DMS153 treated with DMSO at 0.1 percent for 48 hours (cell line): Measurements from ENCODE around the gene IL13.

ENCODE experiments used
- DNase-seq: peaks from one replicate; lab custom pipeline; 2025; ENCODE audit not compliant: unreplicated experiment; lab: John Stamatoyannopoulos, UW

The IL13 gene

DNA sequence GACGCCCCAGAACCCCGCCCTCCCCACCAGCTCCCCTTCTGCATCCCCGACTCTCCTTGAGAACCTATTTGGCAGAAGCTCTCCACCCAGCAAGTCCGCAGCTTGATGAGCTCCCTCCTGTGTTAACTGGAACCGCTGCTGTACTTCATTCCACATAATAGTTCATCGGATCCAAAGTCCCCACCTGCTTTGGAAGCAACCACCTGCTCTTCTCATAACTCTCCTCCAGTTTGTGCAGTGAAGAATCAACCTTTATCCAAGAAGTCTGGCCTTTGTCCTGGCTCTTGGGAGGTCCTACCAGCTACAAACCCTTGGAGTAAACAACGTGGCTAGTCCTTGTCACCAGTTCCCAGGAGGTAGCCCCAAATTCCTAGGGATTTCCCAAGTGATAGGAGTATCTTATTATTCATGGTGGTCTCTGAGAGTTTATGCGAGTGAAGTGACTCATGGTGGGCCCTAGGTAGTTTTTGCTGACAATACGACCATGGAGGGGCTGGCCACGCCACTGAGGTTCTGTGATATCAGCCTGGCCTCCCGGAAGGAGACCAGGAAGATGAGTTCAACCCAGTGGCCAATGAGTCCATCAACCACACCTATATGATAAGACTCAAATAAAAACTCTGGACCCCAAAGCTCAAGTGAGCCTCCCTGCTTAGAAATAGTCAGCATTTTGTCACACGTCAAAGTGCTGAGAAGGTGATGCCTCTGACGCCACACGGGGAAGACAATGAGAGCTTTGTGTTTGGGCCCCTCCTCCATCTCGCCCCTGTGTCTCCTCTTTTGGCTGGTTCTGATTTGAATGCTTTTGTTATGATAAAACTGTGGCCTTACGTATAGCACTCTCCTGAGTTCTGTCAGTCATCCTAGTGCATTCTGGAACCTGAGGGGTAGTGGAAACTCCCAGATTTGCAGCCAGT is 12.3 kb downstream of the IL13 start:
- DNase-seq, result no peak

DNA sequence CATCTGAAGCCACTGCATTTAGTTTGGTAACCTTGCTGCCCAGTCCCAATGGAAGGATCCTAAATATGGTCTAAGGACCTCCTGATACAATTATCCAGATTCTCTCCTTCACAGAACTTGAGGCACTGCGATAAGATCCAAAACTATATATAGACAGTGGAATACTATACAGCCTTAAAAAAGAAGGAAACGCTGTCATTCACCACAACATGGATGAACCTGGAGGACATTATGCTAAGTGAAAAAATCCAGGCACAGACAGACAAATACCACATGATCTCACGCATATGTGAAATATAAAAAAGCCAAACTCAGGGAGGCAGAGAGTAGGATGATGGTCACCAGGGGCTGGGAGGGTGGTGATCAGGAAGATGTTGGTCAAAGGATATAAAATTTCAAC is 13.0 kb downstream of the IL13 start:
- no peak for DNase-seq

DNA sequence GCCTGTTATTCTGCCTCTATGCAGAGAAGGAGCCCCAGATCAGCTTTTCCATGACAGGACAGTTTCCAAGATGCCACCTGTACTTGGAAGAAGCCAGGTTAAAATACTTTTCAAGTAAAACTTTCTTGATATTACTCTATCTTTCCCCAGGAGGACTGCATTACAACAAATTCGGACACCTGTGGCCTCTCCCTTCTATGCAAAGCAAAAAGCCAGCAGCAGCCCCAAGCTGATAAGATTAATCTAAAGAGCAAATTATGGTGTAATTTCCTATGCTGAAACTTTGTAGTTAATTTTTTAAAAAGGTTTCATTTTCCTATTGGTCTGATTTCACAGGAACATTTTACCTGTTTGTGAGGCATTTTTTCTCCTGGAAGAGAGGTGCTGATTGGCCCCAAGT is 15.5 kb downstream of the IL13 start:
- no peak for DNase-seq

DNA sequence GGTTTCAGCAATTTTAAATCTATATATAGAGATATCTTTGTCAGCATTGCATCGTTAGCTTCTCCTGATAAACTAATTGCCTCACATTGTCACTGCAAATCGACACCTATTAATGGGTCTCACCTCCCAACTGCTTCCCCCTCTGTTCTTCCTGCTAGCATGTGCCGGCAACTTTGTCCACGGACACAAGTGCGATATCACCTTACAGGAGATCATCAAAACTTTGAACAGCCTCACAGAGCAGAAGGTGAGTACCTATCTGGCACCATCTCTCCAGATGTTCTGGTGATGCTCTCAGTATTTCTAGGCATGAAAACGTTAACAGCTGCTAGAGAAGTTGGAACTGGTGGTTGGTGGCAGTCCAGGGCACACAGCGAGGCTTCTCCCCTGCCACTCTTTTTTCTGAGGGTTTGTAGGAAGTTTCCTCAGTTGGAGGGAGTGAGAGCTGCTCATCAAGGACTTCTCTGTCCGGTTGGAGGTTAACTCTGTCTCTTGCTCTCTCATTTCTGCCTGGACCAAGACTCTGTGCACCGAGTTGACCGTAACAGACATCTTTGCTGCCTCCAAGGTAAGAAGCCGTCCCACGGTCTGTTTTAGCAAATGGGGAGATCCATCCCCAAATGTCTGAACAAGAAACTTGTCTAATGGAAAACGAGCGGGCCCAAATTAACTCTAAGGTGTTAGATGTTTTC is 16.1 kb downstream of the IL13 start, which contains the start of gene IL4:
IL4 (plus strand) TSS at position 51 of the 692 bp plus-strand sequence; CDS start at position 113, 62 bp downstream.
- DNase-seq, result no peak

DNA sequence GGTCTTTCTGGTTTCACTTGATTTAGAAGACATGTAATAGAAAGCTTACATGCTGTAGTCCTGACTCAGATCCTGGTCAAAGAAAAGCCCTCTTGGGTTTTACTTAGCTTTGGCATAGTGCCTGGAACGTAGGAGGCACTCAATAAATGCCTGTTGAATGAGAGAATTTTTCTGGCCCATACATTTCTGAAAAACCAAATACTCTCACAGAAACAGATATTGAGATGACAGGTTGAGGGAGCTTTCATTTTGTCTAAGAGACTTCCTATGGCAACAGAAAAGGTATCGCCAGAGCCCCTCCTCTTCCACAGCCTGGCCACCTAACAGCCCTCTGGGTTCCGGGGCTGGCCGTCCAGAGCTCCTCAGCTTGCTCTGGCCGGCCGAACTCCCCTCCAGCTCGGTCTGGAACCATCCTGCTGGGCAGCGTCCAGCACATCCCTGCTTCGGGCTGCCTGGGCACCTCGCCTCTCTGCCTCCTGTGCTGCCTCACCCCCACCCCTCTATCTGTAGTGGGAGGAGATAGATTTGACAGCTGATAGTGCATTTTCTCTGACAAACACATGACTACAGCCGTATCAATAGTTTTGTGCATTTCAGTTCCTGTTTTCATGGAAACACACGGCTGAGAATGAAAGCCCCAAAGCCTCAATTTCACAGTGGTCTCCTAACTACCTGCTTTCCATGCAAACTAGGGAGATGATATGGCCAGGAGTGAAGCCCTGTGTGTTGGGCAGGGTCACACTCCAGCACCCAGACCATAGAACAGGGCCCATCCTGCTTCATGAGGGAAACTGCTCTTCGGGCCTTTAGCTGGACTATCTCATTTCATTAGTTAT is 16.9 kb downstream of the IL13 start:
- no peak for DNase-seq

DNA sequence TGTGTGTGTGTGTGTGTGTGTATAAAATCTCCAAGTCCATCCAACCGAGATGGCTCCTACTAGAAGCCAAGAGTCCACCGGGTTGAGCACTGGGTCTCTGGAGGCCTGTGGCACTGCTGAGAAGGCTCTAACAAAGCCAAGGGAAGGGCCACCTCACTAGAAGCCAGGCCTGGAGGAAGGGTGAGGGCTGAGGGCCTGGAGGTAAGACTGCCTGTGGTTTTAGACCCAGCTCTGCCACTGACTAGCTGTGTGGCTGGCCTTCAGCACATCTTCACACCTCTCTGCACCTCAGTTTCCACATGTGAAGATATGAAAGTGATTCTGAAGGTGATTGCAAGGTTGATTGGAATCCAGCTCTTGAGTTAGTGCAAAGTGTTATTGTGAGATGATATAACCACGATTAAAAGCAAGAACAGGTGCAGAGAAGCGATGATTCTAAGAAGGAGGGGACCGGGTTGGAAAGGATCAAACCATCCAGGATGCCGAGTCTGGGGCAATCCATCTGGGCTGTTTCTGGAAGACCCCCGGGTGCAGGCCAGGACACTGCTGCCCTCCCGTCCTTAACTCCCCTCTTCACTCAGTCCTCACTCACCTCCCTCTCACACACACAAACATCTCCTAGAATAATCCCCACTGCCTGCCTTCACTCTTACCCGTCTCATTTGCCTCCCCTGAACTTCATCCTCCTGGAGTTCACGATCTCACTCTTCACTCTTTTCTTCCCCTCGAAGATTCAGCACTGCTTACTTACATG is 18.1 kb downstream of the IL13 start:
- no peak for DNase-seq

DNA sequence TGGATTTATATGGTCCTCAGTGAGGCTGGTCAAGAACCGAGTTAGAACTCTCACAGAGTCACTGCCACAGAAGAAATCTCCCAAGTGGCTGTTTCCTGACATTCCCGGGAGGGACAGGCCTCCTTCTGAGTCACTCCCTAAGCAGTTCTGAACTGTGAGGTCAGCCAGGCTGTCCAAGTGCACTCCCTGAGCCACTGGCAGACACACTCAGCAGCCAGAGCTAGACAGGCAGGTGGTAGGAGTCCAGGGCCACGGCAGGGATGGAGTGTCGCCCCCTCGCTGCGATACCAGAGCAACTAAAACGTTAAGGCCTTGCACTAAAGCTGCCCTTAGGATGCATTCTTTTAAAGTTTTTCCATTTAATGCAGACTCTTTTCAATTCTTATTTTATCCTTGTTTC is 19.2 kb downstream of the IL13 start:
- DNase-seq, result no peak

DNA sequence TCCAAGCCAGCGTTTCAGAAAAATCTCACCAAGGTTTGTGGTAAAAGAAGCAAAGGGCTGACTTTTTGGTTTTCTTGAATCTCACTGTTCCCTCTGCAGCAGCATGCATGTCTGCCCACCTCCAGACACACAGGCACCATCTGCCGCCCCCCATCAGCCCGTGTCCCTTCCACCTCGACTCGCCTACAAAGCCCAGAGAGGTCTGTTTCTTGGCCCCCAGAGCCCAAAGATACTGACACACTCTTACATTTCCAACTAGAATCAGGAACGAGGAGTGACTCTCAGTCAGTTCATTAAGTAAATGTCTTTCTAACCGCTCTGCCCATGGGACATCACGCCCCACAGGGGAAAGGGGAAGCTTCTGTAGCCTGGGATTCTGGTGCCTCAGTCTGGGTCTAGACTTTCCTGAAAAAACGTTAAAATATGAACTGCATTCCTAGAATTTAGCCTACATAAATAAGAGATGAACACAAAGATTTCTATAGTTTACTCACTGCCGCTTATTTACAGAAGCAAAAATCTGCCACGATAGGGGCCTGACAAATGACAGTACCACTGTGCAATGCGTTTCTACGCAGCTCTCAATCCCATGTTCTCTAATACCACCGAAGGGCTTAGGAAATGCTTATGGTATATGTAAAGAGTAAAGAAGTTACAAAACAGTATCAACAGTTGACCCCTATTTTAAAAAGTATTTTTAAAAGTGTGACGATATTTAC is 19.9 kb downstream of the IL13 start:
- no peak for DNase-seq

DNA sequence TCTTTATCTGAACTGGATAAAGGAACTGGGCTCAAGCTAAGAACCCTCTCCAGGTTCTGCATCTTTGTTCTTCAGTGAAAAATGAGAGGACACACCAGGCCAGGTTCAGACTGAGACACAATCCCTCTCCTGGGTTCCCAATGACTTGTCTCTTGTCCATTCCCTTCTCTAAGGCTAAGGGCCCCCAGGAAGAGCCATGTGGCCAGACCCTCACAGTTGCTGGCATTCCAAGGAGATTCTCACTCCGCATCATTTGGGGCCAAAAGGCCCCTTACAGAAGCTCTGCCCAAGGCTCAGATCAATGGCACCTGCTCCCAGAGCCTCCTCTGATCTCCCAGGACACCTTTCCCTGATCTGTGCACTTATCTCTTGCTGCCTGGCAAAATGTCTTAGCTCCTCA is 20.8 kb downstream of the IL13 start:
- no peak for DNase-seq

DNA sequence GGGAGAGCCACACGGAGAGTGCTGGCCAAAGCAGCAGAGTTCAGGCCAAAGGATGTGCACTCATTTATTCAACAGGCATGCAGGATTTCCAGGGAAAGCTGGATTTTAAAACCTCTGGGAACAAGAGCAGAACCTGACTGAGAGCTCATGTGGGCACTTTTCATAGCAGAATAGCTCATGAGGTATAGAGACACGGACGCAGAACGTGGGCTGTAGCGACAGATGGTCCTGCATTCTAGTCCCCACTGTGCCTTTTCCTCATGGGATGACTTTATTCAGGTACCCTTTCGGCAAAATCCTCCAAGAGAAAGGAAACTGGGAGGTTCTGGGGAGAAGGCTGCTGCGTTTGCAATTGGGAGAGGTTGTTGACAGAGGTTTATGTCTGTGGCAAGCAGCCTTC is 21.2 kb downstream of the IL13 start:
- DNase-seq, result no peak

DNA sequence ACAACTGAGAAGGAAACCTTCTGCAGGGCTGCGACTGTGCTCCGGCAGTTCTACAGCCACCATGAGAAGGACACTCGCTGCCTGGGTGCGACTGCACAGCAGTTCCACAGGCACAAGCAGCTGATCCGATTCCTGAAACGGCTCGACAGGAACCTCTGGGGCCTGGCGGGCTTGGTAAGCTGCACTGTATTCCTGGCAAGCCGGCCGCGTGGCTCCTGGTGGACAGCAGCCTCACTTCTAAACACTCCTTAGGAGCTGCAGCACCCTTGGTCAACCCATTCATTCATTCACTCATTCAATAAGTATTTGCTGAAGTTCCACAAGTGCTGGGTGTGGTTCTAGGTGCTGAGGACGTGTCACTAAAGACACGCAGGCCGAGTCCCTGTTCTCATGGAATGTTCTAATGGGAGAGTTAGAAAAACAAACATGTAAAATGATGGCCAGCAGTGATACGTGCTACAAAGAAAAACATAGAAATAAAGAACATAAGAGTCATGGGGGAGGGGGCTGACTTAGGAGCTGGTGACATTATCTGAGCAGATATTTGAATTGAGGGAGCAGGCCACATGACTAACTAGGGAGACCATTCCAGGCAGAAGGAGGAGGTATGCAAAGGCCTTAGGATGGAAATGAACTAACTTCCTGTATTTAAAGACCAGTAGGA is 21.9 kb downstream of the IL13 start:
- DNase-seq, result no peak

DNA sequence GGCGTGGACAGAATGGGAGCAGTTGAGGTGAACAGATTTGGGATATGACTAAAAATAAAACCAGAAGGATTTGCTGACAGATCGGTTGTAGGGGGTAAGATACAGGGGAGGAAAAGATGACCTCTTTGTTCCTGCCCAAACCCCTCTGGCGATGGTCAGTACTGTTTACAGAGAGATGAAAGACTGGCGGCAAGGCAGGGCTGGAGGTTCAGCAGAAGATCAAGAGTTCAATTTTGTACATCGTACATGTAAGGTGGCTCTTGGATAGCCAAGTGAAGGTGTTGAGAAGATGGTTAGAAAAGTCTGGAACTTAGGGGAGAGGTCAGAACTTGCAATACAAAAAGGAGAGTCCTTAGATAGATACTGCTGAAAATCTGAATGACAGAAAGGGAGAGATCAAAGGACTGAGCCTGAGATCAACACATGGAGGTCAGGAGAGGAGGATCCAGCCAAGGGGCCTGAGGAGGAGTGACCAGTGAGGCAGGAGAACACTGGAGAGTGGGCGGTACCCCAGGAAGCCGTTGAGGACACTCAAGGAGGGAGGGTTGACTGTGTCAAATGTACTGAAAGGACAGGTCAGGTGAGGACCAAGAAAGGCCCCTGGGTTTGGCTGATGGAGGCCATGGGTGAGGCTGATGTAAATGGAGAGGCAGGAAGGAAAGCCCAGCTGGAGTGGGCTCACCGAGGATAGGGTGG is 23.0 kb downstream of the IL13 start:
- DNase-seq, result no peak

DNA sequence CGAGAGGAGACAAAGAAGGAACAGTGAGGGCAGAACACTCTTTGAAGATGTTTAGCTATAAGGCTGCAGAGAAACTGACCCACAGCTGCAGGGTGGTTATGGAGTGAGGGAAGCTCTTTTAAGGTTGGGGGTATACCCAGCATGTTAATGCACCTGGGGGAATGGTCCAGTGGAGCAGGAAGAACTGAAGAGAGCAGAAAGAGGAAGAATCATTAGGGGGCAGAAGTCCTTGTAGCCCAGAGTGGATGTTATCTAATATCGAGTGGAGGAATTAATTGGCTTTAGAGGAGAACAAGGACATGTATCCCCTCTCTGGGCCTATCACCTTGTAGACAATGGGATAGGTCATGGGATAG is 23.5 kb downstream of the IL13 start:
- no peak for DNase-seq

DNA sequence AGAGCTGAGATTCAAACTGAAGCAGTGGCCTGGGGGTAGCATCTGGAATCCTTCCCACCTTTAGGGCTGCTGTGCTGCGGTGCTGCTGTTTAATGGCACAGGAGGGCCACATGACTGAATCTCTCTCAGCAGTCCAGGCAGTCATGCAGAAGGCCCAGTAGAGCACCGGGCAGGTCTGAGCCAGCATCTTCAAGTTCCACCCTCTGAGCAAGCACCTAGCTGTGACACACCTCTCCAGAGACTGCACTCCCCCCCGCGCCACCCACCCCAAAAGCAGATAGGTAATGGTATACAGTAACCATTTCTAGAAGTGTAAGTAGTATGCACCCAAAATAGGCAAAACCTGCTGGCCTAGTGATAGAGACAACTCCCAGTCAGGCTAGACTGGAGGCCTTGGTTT is 24.0 kb downstream of the IL13 start:
- no peak for DNase-seq

DNA sequence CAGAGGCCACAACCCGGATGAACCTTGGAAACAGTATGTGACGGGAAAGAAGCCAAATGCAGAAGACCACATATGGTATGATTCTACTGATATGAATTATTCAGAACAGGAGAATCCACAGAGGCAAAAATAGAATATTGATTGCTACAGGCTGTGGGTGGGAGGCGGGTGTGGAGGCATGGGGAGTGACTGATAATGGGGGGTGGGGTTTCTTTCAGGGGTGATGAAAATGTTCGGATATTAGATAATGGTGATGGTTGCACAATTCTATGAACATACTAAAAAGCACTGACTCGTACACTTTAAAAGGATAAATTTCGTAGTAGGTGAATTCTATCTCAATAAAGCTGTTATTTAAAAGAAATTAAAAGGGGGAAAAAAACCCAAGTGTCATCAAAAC is 26.5 kb downstream of the IL13 start:
- no peak for DNase-seq

DNA sequence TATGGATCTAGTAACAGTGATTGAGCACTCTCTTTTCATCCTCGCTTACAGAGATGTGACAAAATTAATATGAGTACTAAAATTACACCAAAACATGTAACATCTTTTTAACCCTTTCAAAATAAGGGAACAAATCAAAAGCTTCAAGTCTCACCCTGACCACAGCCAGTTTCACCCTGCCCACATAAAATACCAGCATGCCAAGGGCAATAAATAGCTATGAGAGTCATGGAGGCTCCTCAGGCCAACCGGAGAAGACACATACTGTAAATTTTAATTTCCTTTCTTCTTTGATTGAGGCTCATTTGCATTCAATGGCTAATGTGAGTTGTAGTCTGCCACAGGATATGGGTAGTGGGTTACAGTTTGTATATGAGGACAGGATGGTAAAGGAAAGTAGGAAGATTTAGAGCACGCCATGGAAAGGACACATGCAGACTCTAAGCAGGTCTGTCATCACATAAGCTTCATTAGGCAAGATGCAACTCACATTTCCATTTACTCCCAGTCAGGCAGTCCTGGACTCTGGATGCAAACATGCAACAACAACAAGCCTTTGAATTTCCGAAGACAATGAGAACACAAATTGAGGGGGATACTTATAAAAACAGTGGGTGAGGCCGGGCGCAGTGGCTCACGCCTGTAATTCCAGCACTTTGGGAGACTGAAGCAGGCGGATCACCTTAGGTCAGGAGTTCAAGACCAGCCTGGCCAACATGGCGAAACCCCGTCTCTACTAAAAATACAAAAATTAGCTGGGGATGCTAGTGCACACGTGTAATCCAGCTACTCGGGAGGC is 27.1 kb downstream of the IL13 start:
- DNase-seq, result no peak

DNA sequence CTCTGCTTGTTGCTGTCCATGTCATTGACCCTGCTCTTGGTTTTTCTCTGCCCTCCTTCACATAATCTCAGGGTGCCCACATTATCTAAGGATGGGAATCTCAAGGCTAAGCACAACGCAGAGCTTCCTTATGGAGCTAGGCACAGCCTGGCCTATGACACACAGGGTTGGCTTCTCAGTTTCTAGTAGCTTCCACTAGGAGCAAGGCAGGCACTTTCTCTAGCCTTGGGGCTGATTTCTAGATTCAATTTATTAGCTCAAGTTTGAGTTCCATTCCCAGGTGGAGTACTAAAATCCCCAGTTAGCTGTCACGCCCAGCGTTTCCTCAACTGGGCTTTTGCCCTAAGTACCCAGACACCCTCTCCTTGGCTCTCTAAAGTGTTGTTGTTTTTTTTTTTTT is 28.2 kb downstream of the IL13 start:
- DNase-seq, result no peak

DNA sequence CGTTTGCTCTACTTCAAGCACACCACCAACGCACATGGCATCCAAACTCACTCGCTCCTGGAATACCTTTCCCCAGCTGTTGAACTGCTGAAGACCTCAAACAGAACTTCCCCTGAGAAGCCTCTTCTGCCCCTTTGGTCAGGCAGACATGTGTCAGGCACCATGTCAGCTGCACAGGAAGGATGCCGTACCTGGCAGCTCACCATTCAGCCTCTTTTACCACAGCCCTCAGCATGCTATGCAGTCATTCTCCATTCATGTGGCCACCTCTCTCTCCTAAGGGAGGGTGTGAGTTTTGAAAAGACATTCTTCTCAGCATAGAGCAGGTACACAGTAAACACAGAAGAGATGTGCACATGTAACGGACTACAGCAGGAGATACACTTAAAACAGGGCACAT is 30.0 kb downstream of the IL13 start:
- DNase-seq, result no peak
